ENCODE measurements around the gene LPAR1.
"Not testable (repeated sequence)": the region's sequence is repeated elsewhere in the genome, so short reads cannot be mapped to it uniquely, and the experiment has no call there.

LPAR1 gene

DNA sequence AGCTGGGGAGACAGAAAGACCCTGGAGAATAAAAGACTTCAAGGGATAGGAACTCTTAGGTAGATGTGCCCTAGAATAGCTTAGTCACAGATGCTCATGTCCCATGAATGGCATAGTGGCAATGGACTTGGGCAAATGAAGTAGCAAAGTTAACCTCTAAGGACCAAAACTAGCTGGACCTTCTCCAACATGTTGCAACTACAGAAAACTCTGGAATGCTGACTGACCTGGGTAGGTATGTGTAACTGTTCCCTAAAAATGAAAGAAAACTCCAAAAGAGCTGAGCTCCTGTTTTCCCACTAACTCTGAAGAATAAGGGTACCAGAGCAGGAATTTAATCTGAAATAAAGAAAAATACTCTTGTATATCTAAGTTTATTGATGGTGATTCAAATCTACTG, 12.5 kb upstream of the LPAR1 start:
- POLR2A ChIA-PET, result no interaction called here
- Histone ChIP-seq H3K36me3 (ENCODE audit: control insufficient read depth in 2 of 2, insufficient read depth in 1 of 2, low read length in 2 of 2) (no peaks in the 10 kb centered on the region), H3K27ac (ENCODE audit: extremely low read depth, low read depth, low read length) (no peak overlapping the region), H3K4me1 (ENCODE audit: control insufficient read depth, insufficient read depth, low read length) (no peaks in the 10 kb centered on the region), H3K4me3 (ENCODE audit: low read depth, low read length) (no peak overlapping the region), H3K9me3 (ENCODE audit: control insufficient read depth, insufficient read depth, low read depth, low read length) (no peaks in the 10 kb centered on the region)
- TF ChIP-seq, protein P1, sequence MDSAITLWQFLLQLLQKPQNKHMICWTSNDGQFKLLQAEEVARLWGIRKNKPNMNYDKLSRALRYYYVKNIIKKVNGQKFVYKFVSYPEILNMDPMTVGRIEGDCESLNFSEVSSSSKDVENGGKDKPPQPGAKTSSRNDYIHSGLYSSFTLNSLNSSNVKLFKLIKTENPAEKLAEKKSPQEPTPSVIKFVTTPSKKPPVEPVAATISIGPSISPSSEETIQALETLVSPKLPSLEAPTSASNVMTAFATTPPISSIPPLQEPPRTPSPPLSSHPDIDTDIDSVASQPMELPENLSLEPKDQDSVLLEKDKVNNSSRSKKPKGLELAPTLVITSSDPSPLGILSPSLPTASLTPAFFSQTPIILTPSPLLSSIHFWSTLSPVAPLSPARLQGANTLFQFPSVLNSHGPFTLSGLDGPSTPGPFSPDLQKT (IDR thresholded peaks at IDR 0.05; ENCODE audit: borderline replicate concordance, low read depth, low read length), result no peak
- TF ChIP-seq PRDM1 (tag by site-specific recombination; IDR thresholded peaks at IDR 0.05) (no peak), HOXA7 (CRISPR knock-in tag; IDR thresholded peaks at IDR 0.05; ENCODE audit: borderline replicate concordance) (no peak), ZNF529 (tag by site-specific recombination; IDR thresholded peaks at IDR 0.05; ENCODE audit: insufficient replicate concordance) (no peak), ZNF211 (tag by site-specific recombination; IDR thresholded peaks at IDR 0.05; ENCODE audit: low read depth) (no peak), ZNF341 (tag by site-specific recombination; IDR thresholded peaks at IDR 0.05; ENCODE audit: low read depth) (no peak), BCL11B (tag by site-specific recombination; IDR thresholded peaks at IDR 0.05; ENCODE audit: low read depth) (no peak), OVOL3 (tag by site-specific recombination; IDR thresholded peaks at IDR 0.05) (no peak), ZNF335 (tag by site-specific recombination; conservative IDR thresholded peaks at IDR 0.05) (no peak), ZNF555 (tag by site-specific recombination; conservative IDR thresholded peaks at IDR 0.05) (no peak), ZNF621 (tag by site-specific recombination; IDR thresholded peaks at IDR 0.05) (no peak)
- TF ChIP-seq, protein P2, sequence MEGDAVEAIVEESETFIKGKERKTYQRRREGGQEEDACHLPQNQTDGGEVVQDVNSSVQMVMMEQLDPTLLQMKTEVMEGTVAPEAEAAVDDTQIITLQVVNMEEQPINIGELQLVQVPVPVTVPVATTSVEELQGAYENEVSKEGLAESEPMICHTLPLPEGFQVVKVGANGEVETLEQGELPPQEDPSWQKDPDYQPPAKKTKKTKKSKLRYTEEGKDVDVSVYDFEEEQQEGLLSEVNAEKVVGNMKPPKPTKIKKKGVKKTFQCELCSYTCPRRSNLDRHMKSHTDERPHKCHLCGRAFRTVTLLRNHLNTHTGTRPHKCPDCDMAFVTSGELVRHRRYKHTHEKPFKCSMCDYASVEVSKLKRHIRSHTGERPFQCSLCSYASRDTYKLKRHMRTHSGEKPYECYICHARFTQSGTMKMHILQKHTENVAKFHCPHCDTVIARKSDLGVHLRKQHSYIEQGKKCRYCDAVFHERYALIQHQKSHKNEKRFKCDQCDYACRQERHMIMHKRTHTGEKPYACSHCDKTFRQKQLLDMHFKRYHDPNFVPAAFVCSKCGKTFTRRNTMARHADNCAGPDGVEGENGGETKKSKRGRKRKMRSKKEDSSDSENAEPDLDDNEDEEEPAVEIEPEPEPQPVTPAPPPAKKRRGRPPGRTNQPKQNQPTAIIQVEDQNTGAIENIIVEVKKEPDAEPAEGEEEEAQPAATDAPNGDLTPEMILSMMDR (tag by site-specific recombination; IDR thresholded peaks at IDR 0.05), result no peak
- TF ChIP-seq, protein P3, sequence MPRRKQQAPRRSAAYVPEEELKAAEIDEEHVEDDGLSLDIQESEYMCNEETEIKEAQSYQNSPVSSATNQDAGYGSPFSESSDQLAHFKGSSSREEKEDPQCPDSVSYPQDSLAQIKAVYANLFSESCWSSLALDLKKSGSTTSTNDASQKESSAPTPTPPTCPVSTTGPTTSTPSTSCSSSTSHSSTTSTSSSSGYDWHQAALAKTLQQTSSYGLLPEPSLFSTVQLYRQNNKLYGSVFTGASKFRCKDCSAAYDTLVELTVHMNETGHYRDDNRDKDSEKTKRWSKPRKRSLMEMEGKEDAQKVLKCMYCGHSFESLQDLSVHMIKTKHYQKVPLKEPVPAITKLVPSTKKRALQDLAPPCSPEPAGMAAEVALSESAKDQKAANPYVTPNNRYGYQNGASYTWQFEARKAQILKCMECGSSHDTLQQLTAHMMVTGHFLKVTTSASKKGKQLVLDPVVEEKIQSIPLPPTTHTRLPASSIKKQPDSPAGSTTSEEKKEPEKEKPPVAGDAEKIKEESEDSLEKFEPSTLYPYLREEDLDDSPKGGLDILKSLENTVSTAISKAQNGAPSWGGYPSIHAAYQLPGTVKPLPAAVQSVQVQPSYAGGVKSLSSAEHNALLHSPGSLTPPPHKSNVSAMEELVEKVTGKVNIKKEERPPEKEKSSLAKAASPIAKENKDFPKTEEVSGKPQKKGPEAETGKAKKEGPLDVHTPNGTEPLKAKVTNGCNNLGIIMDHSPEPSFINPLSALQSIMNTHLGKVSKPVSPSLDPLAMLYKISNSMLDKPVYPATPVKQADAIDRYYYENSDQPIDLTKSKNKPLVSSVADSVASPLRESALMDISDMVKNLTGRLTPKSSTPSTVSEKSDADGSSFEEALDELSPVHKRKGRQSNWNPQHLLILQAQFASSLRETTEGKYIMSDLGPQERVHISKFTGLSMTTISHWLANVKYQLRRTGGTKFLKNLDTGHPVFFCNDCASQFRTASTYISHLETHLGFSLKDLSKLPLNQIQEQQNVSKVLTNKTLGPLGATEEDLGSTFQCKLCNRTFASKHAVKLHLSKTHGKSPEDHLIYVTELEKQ (tag by site-specific recombination; IDR thresholded peaks at IDR 0.05; ENCODE audit: borderline replicate concordance), result no peak
- CTCF ChIA-PET, result interaction anchor here (0.6 to 1.0 kb wide), 2 partner anchors 15 to 1718 kb away, joined by 4 read pairs; no protein-coding TSS in a partner anchor

DNA sequence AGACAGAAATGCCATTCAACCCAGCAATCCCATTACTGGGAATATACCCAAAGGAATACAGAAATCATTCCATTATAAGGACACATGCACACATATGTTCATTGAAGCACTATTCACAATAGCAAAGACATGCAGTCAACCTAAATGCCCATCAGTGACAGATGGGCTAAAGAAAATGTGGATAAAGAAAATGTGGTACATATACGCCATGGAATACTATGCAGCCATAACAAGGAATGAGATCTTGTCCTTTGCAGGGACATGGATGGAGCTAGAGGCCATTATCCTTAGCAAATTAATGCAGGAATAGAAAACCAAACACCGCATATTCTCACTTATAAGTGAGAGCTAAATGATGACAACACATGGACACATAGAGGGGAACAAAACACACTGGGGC, 9.0 kb upstream of the LPAR1 start:
- H3K4me3 ChIP-seq (ENCODE audit: low read depth, low read length); H3K9me3 ChIP-seq (ENCODE audit: control insufficient read depth, insufficient read depth, low read depth, low read length); POLR2A ChIA-PET; CTCF ChIA-PET; H3K36me3 ChIP-seq (ENCODE audit: control insufficient read depth in 2 of 2, insufficient read depth in 1 of 2, low read length in 2 of 2); H3K4me1 ChIP-seq (ENCODE audit: control insufficient read depth, insufficient read depth, low read length); H3K27ac ChIP-seq (ENCODE audit: extremely low read depth, low read depth, low read length): not testable (repeated sequence)
- TF ChIP-seq ZNF146 (tag by site-specific recombination; IDR thresholded peaks at IDR 0.05), result peak; percentile 16; the same call in 1 of the 2 replicates

DNA sequence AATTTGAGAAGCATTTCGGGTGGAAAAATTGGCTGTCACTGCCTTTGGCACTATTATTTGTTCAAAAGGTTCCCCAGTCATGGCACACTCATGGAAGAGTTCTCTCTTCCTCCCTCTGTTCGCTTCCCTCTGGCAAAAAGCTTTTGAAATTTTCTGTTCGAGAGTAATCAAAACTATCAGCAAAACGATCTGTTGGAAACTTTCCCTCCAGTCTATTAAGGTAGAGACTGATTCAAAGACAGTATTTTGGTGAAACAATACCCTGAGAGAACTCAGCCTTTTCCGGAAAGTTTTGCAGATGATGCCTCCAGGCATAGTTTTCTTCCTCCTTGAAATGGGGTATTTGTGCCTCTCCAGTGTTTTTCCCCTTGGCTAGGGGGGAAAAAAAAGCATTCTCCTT, 3.6 kb upstream of the LPAR1 start:
- H3K27ac ChIP-seq (ENCODE audit: extremely low read depth, low read depth, low read length), result no peak overlapping the region
- H3K36me3 ChIP-seq (ENCODE audit: control insufficient read depth in 2 of 2, insufficient read depth in 1 of 2, low read length in 2 of 2), result no peaks in the 10 kb centered on the region
- ChIA-PET CTCF (interaction anchor here (1.3 kb wide), 1 partner anchor 249 kb away, joined by 3 read pairs; no protein-coding TSS in a partner anchor), POLR2A (no interaction called here)
- TF ChIP-seq ZNF555 (tag by site-specific recombination; conservative IDR thresholded peaks at IDR 0.05), result no peak
- TF ChIP-seq ZBTB20 (tag by site-specific recombination; IDR thresholded peaks at IDR 0.05), result no peak
- TF ChIP-seq ZNF140 (tag by site-specific recombination; IDR thresholded peaks at IDR 0.05), result no peak
- TF ChIP-seq, protein P4, sequence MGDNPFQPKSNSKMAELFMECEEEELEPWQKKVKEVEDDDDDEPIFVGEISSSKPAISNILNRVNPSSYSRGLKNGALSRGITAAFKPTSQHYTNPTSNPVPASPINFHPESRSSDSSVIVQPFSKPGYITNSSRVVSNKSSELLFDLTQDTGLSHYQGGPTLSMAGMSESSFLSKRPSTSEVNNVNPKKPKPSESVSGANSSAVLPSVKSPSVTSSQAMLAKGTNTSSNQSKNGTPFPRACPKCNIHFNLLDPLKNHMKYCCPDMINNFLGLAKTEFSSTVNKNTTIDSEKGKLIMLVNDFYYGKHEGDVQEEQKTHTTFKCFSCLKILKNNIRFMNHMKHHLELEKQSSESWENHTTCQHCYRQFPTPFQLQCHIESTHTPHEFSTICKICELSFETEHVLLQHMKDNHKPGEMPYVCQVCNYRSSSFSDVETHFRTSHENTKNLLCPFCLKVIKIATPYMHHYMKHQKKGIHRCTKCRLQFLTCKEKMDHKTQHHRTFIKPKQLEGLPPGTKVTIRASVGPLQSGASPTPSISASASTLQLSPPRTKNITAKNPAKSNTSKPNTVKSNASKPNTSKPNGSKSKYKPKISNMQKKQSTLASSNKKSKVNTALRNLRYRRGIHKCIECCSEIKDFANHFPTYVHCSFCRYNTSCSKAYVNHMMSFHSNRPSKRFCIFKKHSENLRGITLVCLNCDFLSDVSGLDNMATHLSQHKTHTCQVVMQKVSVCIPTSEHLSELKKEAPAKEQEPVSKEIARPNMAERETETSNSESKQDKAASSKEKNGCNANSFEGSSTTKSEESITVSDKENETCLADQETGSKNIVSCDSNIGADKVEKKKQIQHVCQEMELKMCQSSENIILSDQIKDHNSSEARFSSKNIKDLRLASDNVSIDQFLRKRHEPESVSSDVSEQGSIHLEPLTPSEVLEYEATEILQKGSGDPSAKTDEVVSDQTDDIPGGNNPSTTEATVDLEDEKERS (tag by site-specific recombination; IDR thresholded peaks at IDR 0.05), result no peak
- TF ChIP-seq ZNF433 (tag by site-specific recombination; IDR thresholded peaks at IDR 0.05; ENCODE audit: low read depth), result no peak
- TF ChIP-seq ZNF416 (tag by site-specific recombination; IDR thresholded peaks at IDR 0.05), result no peak
- TF ChIP-seq ZNF292 (tag by site-specific recombination; IDR thresholded peaks at IDR 0.05; ENCODE audit: borderline replicate concordance, low read depth), result no peak
- TF ChIP-seq, protein P5, sequence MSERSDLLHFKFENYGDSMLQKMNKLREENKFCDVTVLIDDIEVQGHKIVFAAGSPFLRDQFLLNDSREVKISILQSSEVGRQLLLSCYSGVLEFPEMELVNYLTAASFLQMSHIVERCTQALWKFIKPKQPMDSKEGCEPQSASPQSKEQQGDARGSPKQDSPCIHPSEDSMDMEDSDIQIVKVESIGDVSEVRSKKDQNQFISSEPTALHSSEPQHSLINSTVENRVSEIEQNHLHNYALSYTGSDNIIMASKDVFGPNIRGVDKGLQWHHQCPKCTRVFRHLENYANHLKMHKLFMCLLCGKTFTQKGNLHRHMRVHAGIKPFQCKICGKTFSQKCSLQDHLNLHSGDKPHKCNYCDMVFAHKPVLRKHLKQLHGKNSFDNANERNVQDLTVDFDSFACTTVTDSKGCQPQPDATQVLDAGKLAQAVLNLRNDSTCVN (tag by site-specific recombination; optimal IDR thresholded peaks at IDR 0.05), result no peak
- no peak overlapping the region for H3K4me3 ChIP-seq (ENCODE audit: low read depth, low read length)
- H3K9me3 ChIP-seq (ENCODE audit: control insufficient read depth, insufficient read depth, low read depth, low read length), result no peaks in the 10 kb centered on the region
- no peaks in the 10 kb centered on the region; the same call in 1 of the 2 replicates for H3K4me1 ChIP-seq (ENCODE audit: control insufficient read depth, insufficient read depth, low read length)
